Prostate gland (tissue), 2 donors: ENCODE measurements around the gene SFXN3. TPM values are rescaled to one million over a fixed set of nuclear protein-coding genes. Genes with fewer than 3 reads are reported as not detected.

ENCODE experiments used
- DNase-seq: peaks from one replicate; pipeline ENCODE4 v3.0.0-alpha.2; 2019; ENCODE audit warnings: low spot score
- H3K27ac ChIP-seq, 2 donors: fragments of 200-600 bp; sonication (generic); 2 replicates each; pipeline ENCODE4 v1.5.1; 2017 to 2019
- H3K27me3 ChIP-seq: fragments of 200-600 bp; sonication (generic); replicated peaks from 2 replicates; pipeline ENCODE4 v1.5.1; 2019; ENCODE audit not compliant: insufficient read depth
- H3K36me3 ChIP-seq, 2 donors: fragments of 200-600 bp; sonication (generic); 1 replicate in 1 of 2; 2 replicates in 1 of 2; pipeline versions ENCODE4 v1.5.1 to v1.8.1; 2017 to 2019
- H3K4me1 ChIP-seq: fragments of 200-600 bp; sonication (generic); replicated peaks from 2 replicates; pipeline ENCODE4 v1.5.1; 2019
- H3K4me3 ChIP-seq, 2 donors: fragments of 200-600 bp; sonication (generic); 2 replicates each; pipeline ENCODE4 v1.5.1; 2017 to 2019
- H3K9me3 ChIP-seq: fragments of 200-600 bp; sonication (generic); 2 replicates; pipeline ENCODE4 v1.5.1; 2017
- POLR2A ChIP-seq: fragments of 450-650 bp; IDR thresholded peaks from one replicate; pipeline ENCODE4 v1.6.1; 2016; ENCODE audit warnings: antibody characterized with exemption, mild to moderate bottlenecking
- POLR2AphosphoS5 ChIP-seq: sonication (generic); formaldehyde crosslinking; IDR thresholded peaks from one replicate; pipeline ENCODE4 v1.6.1; 2017; ENCODE audit warnings: antibody characterized with exemption
- WGBS: methylation state at CpG from one replicate; pipeline ENCODE4 v1.1.5; 2018; 5-methylcytosine and 5-hydroxymethylcytosine counted together
- intact Hi-C: fragments of 100-400 bp; cut with DNase I; formaldehyde crosslinking; loops from one replicate; pipeline ENCODE4 v1.14.2; 2022
- total RNA-seq, 2 donors: library from RNA; depleted of rRNA; stranded (reverse); fragments of >200 nt; gene quantifications; one replicate each; pipeline ENCODE4 v1.1.0, GENCODE V29; 2016
- TF ChIP-seq, protein P1 (sequence below), 4 experiments: fragments of 200-600 bp in 2 of 4; fragments of 450-650 bp in 2 of 4; sonication (generic) in 2 of 4; IDR thresholded peaks; 1 replicate in 3 of 4; 2 replicates in 1 of 4; pipeline ENCODE4 v1.5.1; 2016 to 2019; ENCODE audit warnings: antibody characterized with exemption in 4 of 4, mild to moderate bottlenecking in 2 of 4, moderate library complexity in 2 of 4

Gene SFXN3
- total RNA-seq, 2 donors from 2014 or later: 20.7 to 65.4 TPM

DNA sequence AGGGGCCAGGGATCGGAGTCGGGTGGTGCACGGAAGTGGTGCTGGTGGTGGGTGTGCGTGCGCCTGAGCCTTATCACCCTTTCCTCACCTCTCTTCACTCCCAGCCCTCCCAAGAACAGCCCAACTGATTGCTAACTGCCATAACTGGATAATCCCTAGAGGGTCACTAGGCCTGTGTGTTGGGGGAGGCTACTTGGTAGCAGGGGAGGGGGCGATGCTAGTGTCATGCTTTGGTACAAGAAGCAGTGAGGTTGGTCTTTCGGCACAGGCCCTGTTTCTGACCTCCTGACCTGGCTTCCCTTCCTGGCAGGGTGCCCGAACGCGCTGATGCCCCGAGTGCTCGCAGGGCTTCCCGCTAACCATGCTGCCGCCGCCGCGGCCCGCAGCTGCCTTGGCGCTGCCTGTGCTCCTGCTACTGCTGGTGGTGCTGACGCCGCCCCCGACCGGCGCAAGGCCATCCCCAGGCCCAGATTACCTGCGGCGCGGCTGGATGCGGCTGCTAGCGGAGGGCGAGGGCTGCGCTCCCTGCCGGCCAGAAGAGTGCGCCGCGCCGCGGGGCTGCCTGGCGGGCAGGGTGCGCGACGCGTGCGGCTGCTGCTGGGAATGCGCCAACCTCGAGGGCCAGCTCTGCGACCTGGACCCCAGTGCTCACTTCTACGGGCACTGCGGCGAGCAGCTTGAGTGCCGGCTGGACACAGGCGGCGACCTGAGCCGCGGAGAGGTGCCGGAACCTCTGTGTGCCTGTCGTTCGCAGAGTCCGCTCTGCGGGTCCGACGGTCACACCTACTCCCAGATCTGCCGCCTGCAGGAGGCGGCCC, 31.4 kb downstream of the SFXN3 start:
- 10% methylated on average over 38 of the region's 63 CpGs for WGBS

DNA sequence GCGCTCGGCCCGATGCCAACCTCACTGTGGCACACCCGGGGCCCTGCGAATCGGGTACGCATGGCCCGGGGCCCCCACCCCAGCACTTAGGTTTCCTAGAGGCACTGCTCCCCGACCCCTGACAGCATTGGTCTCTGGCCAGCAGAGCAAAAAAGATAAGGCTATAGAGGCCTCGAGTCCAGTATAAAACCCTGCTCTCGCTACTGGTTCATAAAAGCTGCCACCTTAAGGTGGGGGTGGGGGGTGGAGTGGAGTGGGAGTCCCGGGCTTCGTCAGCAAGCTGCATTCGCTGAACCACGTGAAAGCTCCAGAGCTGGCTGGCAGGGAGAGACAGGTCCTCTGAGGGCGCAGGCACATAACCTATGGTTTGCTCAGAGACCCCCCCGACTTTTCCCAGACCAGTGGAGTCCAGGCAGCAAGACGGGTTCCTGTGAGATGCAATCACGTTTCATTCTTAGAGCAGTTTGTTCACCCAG, 32.1 kb downstream of the SFXN3 start:
- 32% methylated on average over 15 of the region's 19 CpGs for WGBS
- H3K4me1 ChIP-seq: peaks cover 5% of the 10 kb centered on the region
- no peaks in the 10 kb centered on the region for H3K27me3 ChIP-seq
- DNase-seq: no peak
- no peaks in the 10 kb centered on the region for H3K36me3 ChIP-seq
- H3K27ac ChIP-seq: no peak overlapping the region
- intact Hi-C loops: no loop called here
- TF ChIP-seq, protein P1, sequence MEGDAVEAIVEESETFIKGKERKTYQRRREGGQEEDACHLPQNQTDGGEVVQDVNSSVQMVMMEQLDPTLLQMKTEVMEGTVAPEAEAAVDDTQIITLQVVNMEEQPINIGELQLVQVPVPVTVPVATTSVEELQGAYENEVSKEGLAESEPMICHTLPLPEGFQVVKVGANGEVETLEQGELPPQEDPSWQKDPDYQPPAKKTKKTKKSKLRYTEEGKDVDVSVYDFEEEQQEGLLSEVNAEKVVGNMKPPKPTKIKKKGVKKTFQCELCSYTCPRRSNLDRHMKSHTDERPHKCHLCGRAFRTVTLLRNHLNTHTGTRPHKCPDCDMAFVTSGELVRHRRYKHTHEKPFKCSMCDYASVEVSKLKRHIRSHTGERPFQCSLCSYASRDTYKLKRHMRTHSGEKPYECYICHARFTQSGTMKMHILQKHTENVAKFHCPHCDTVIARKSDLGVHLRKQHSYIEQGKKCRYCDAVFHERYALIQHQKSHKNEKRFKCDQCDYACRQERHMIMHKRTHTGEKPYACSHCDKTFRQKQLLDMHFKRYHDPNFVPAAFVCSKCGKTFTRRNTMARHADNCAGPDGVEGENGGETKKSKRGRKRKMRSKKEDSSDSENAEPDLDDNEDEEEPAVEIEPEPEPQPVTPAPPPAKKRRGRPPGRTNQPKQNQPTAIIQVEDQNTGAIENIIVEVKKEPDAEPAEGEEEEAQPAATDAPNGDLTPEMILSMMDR (IDR thresholded peaks at IDR 0.05): no peak
- TF ChIP-seq POLR2A (no peak), POLR2AphosphoS5 (no peak)
- H3K9me3 ChIP-seq: no peaks in the 10 kb centered on the region
- H3K4me3 ChIP-seq: peak overlapping the region in 1 of 2 donors; percentile 6

More for the DNA sequence above, 31.4 kb downstream of the SFXN3 start:
- TF ChIP-seq, protein P1 (IDR thresholded peaks at IDR 0.05): peak in 3 of 4 experiments; percentile 41 to 74 (median 70)
- no peak for TF ChIP-seq POLR2A
- no peaks in the 10 kb centered on the region for H3K9me3 ChIP-seq
- peak overlapping the region; percentile 6 to 15 for H3K4me3 ChIP-seq
- intact Hi-C loops: no loop called here
- no peaks in the 10 kb centered on the region for H3K36me3 ChIP-seq
- peak; percentile 27 for DNase-seq
- peaks cover 5% of the 10 kb centered on the region for H3K4me1 ChIP-seq
- no peaks in the 10 kb centered on the region for H3K27me3 ChIP-seq
- H3K27ac ChIP-seq: peak overlapping the region; percentile 98 to 99

DNA sequence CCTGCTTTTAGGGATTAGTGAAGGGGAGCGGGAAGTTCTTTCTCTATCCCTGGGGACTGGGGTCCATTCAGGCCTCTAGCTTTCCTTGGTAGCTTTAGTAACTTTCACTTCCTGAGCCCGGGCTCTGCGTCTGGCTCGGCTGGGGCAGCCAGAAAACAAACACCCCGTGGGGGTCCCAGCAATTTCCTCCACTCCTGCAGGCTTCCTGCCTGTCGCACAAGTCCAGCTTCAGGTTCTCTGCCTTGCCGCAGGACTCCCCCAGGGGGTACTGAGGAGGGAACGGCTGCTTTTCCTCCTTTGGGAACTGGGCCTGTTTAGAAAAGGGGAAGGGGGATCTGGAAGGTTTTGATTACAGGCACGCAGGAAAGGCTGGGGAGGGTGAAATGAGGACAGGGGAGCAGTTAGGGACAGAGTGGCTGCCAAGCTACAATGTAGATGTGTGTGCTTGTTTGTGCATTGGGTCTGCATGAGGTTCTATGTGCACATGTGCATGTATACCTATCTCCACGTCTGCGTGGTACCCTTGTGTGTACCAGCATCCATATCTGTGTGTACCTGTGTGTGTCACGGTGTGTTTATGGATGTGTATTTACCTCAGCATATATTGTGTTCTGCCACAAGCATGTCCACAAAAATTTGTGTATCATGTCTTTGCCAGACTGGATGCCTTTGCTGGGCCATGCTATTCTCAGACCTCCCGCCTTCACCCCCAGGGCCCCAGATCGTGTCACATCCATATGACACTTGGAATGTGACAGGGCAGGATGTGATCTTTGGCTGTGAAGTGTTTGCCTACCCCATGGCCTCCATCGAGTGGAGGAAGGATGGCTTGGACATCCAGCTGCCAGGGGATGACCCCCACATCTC, 32.7 kb downstream of the SFXN3 start:
- Histone ChIP-seq H3K9me3 (no peaks in the 10 kb centered on the region), H3K4me1 (peaks cover 5% of the 10 kb centered on the region), H3K36me3 (no peaks in the 10 kb centered on the region), H3K27me3 (no peaks in the 10 kb centered on the region), H3K27ac (no peak overlapping the region), H3K4me3 (no peak overlapping the region)
- no peak for DNase-seq
- TF ChIP-seq POLR2AphosphoS5: no peak
- TF ChIP-seq POLR2A: no peak
- TF ChIP-seq, protein P1 (IDR thresholded peaks at IDR 0.05): no peak
- 70% methylated on average over 14 of the region's 15 CpGs for WGBS
- intact Hi-C loops: no loop called here

DNA sequence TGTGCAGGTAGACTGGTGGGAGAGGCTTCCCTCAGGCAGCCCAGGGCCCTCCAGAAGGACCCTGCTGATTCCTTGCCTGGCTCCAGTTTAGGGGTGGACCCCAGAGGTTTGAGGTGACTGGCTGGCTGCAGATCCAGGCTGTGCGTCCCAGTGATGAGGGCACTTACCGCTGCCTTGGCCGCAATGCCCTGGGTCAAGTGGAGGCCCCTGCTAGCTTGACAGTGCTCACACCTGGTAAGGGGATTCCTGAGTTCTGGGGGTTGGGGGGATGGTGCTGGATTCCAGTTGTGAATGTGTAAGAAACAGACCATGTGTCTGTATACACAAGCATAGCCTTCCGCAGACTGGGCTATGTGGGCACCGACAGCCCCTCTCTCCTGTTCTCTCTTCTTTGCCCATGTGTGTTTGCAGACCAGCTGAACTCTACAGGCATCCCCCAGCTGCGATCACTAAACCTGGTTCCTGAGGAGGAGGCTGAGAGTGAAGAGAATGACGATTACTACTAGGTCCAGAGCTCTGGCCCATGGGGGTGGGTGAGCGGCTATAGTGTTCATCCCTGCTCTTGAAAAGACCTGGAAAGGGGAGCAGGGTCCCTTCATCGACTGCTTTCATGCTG, 33.5 kb downstream of the SFXN3 start:
- Histone ChIP-seq H3K27me3 (no peaks in the 10 kb centered on the region), H3K9me3 (no peaks in the 10 kb centered on the region), H3K27ac (no peak overlapping the region), H3K4me1 (peaks cover 5% of the 10 kb centered on the region), H3K36me3 (no peaks in the 10 kb centered on the region), H3K4me3 (no peak overlapping the region)
- DNase-seq: no peak
- TF ChIP-seq POLR2A (no peak), POLR2AphosphoS5 (no peak)
- TF ChIP-seq, protein P1 (IDR thresholded peaks at IDR 0.05): no peak
- intact Hi-C loops: loop anchor here (5.0 kb wide), 1 partner anchor 32 kb away; the partner anchor contains the start of genes PDZD7 and SFXN3
- WGBS: 95% methylated on average over 9 of the region's 9 CpGs
